Epithelial cell of esophagus (primary cell): ENCODE data around the gene GPRC5C.
"Not testable (repeated sequence)": the region's sequence is repeated elsewhere in the genome, so short reads cannot be mapped to it uniquely, and the experiment has no call there.

Experiments used
- DNase-seq: peaks from one replicate; pipeline ENCODE4 v3.0.0; 2010; ENCODE audit warnings: low read depth
- H3K4me3 ChIP-seq: 2 replicates; pipeline ENCODE4 v1.5.1; 2011; ENCODE audit warnings: mild to moderate bottlenecking, low read length, control low read depth
- CTCF ChIP-seq: IDR thresholded peaks from 2 replicates; pipeline ENCODE4 v1.5.1; 2011; ENCODE audit warnings: low read depth, mild to moderate bottlenecking, low read length, control low read depth, inconsistent platforms; ENCODE audit not compliant: insufficient read depth; ENCODE audit errors: missing control alignments

Gene GPRC5C

GRCh38 chr17:74394977-74395376 lies 36.9 kb upstream of the GPRC5C start:
- peak; percentile 11 for DNase-seq
- H3K4me3 ChIP-seq, result no peak overlapping the region
- TF ChIP-seq CTCF, result no peak

- no peak for TF ChIP-seq CTCF
- H3K4me3 ChIP-seq, result no peak overlapping the region
- no peak for DNase-seq
These were observed 35.3 kb upstream of the GPRC5C start for GRCh38 chr17:74396567-74396966.

- DNase-seq, result no peak
- H3K4me3 ChIP-seq, result no peak overlapping the region
- TF ChIP-seq CTCF, result no peak
These were observed 29.8 kb upstream of the GPRC5C start for GRCh38 chr17:74402048-74402447.

GRCh38 chr17:74403512-74404137 lies 28.3 kb upstream of the GPRC5C start:
- no peak overlapping the region for H3K4me3 ChIP-seq
- DNase-seq, result no peak
- no peak for TF ChIP-seq CTCF

- TF ChIP-seq CTCF, result no peak
- DNase-seq, result no peak
- no peak overlapping the region for H3K4me3 ChIP-seq
These were observed 27.7 kb upstream of the GPRC5C start for GRCh38 chr17:74404218-74404617.

- no peak overlapping the region for H3K4me3 ChIP-seq
- DNase-seq, result no peak
- TF ChIP-seq CTCF, result no peak
These were observed 27.1 kb upstream of the GPRC5C start for GRCh38 chr17:74404789-74405188.

GRCh38 chr17:74405311-74405710 lies 26.6 kb upstream of the GPRC5C start:
- DNase-seq, H3K4me3 ChIP-seq: not testable (repeated sequence)
